LoVo (cell line): ENCODE results near the gene KCNG2.

Experiments
- DNase-seq: peaks from one replicate; pipeline ENCODE4 v3.0.0-alpha.2; 2016; ENCODE audit warnings: low spot score

KCNG2 gene

GRCh38 chr18:79941473-79942119, 143.9 kb downstream of the KCNG2 start:
- DNase-seq: no peak

GRCh38 chr18:79942211-79942610, 144.5 kb downstream of the KCNG2 start:
- no peak for DNase-seq

- DNase-seq: no peak
Measured at GRCh38 chr18:79942786-79943607, 145.3 kb downstream of the KCNG2 start.

GRCh38 chr18:79943608-79944125, 145.9 kb downstream of the KCNG2 start:
- DNase-seq: no peak

GRCh38 chr18:79944126-79944731, 146.5 kb downstream of the KCNG2 start:
- DNase-seq: no peak

GRCh38 chr18:79944746-79945117, 147.0 kb downstream of the KCNG2 start:
- DNase-seq: no peak

GRCh38 chr18:79945118-79946042, 147.6 kb downstream of the KCNG2 start:
- DNase-seq: no peak

- DNase-seq: no peak
Measured at GRCh38 chr18:79947054-79947755, 149.5 kb downstream of the KCNG2 start.

GRCh38 chr18:79947881-79948610, 150.3 kb downstream of the KCNG2 start:
- DNase-seq: no peak

- DNase-seq: no peak
Measured at GRCh38 chr18:79948719-79949411, 151.1 kb downstream of the KCNG2 start.
